ENCODE measurements around the gene NELFCD. TPM values are rescaled to one million over a fixed set of nuclear protein-coding genes. Genes with fewer than 3 reads are reported as not detected.
"Not testable (repeated sequence)": the region's sequence is repeated elsewhere in the genome, so short reads cannot be mapped to it uniquely, and the experiment has no call there.

The NELFCD gene
- total RNA-seq, 1 donor: 46.7 TPM

- no peak for TF ChIP-seq CTCF (IDR thresholded peaks at IDR 0.05; ENCODE audit: extremely low read depth, low read depth, low read length)
- Histone ChIP-seq H3K27ac (ENCODE audit: low read depth, low read length) (no peak overlapping the region), H2AFZ (ENCODE audit: low read length) (no peak overlapping the region), H3K4me2 (ENCODE audit: insufficient read depth, low read length) (no peak overlapping the region), H3K9me3 (ENCODE audit: low read depth, low read length) (no peaks in the 10 kb centered on the region), H3K4me1 (ENCODE audit: insufficient read depth, low read length) (no peaks in the 10 kb centered on the region), H4K20me1 (ENCODE audit: insufficient read depth, low read length) (no peaks in the 10 kb centered on the region), H3K36me3 (ENCODE audit: insufficient read depth, low read length) (no peaks in the 10 kb centered on the region), H3K27me3 (ENCODE audit: insufficient read depth, low read length) (no peaks in the 10 kb centered on the region), H3K79me2 (ENCODE audit: insufficient read depth, low read length) (no peaks in the 10 kb centered on the region), H3K4me3 (ENCODE audit: insufficient read depth, low read length) (no peak overlapping the region)
- no peak for DNase-seq (ENCODE audit: insufficient read length, low spot score, missing footprints)
Measured at GRCh38 chr20:58963060-58963584, 17.9 kb upstream of the NELFCD start.

GRCh38 chr20:58963922-58964321, 17.1 kb upstream of the NELFCD start:
- H3K4me1 ChIP-seq (ENCODE audit: insufficient read depth, low read length); H3K27ac ChIP-seq (ENCODE audit: low read depth, low read length); H3K4me2 ChIP-seq (ENCODE audit: insufficient read depth, low read length); H3K9me3 ChIP-seq (ENCODE audit: low read depth, low read length); H3K79me2 ChIP-seq (ENCODE audit: insufficient read depth, low read length); H4K20me1 ChIP-seq (ENCODE audit: insufficient read depth, low read length); H2AFZ ChIP-seq (ENCODE audit: low read length); DNase-seq (ENCODE audit: insufficient read length, low spot score, missing footprints); H3K4me3 ChIP-seq (ENCODE audit: insufficient read depth, low read length); H3K27me3 ChIP-seq (ENCODE audit: insufficient read depth, low read length); H3K36me3 ChIP-seq (ENCODE audit: insufficient read depth, low read length): not testable (repeated sequence)

- Histone ChIP-seq H3K36me3 (ENCODE audit: insufficient read depth, low read length) (no peaks in the 10 kb centered on the region), H3K4me2 (ENCODE audit: insufficient read depth, low read length) (no peak overlapping the region), H3K9me3 (ENCODE audit: low read depth, low read length) (no peaks in the 10 kb centered on the region), H3K79me2 (ENCODE audit: insufficient read depth, low read length) (no peaks in the 10 kb centered on the region), H3K4me3 (ENCODE audit: insufficient read depth, low read length) (no peak overlapping the region), H4K20me1 (ENCODE audit: insufficient read depth, low read length) (no peaks in the 10 kb centered on the region), H3K27ac (ENCODE audit: low read depth, low read length) (no peak overlapping the region), H2AFZ (ENCODE audit: low read length) (no peak overlapping the region), H3K27me3 (ENCODE audit: insufficient read depth, low read length) (no peaks in the 10 kb centered on the region), H3K4me1 (ENCODE audit: insufficient read depth, low read length) (no peaks in the 10 kb centered on the region)
- TF ChIP-seq CTCF (IDR thresholded peaks at IDR 0.05; ENCODE audit: extremely low read depth, low read depth, low read length): no peak
- DNase-seq (ENCODE audit: insufficient read length, low spot score, missing footprints): no peak
Measured at GRCh38 chr20:58965270-58966064, 15.6 kb upstream of the NELFCD start.

- Histone ChIP-seq H4K20me1 (ENCODE audit: insufficient read depth, low read length) (no peaks in the 10 kb centered on the region), H3K9me3 (ENCODE audit: low read depth, low read length) (no peaks in the 10 kb centered on the region), H3K27me3 (ENCODE audit: insufficient read depth, low read length) (peaks cover 3% of the 10 kb centered on the region), H2AFZ (ENCODE audit: low read length) (no peak overlapping the region), H3K79me2 (ENCODE audit: insufficient read depth, low read length) (no peaks in the 10 kb centered on the region), H3K36me3 (ENCODE audit: insufficient read depth, low read length) (no peaks in the 10 kb centered on the region), H3K4me1 (ENCODE audit: insufficient read depth, low read length) (no peaks in the 10 kb centered on the region), H3K4me3 (ENCODE audit: insufficient read depth, low read length) (no peak overlapping the region), H3K27ac (ENCODE audit: low read depth, low read length) (no peak overlapping the region), H3K4me2 (ENCODE audit: insufficient read depth, low read length) (no peak overlapping the region)
- no peak for TF ChIP-seq CTCF (IDR thresholded peaks at IDR 0.05; ENCODE audit: extremely low read depth, low read depth, low read length)
- no peak for DNase-seq (ENCODE audit: insufficient read length, low spot score, missing footprints)
Measured at GRCh38 chr20:58967652-58968429, 13.2 kb upstream of the NELFCD start.

Data from osteoblast (primary cell).